ENCODE data around the gene GSDMA.

DNA sequence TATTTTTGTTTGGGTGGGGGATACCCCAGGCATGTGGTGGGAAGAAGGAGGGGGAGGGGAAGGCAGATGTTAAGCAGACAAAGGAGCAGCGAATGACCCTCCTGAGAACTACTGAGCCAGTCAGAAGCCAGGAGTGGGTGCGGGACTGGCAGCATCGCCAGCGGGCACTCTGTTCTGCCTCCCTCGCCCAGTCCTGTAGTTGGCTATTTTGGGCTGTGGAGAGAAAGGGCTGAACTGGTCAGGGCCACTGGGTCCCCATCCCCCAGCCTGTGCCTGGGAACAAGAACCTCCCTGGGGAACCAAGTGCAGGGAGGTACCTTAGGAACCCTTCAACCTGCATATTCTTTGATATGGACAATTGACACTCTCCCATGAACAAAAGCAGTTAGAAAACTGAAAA is 28.9 kb upstream of the GSDMA start:
- TF ChIP-seq, protein P1, sequence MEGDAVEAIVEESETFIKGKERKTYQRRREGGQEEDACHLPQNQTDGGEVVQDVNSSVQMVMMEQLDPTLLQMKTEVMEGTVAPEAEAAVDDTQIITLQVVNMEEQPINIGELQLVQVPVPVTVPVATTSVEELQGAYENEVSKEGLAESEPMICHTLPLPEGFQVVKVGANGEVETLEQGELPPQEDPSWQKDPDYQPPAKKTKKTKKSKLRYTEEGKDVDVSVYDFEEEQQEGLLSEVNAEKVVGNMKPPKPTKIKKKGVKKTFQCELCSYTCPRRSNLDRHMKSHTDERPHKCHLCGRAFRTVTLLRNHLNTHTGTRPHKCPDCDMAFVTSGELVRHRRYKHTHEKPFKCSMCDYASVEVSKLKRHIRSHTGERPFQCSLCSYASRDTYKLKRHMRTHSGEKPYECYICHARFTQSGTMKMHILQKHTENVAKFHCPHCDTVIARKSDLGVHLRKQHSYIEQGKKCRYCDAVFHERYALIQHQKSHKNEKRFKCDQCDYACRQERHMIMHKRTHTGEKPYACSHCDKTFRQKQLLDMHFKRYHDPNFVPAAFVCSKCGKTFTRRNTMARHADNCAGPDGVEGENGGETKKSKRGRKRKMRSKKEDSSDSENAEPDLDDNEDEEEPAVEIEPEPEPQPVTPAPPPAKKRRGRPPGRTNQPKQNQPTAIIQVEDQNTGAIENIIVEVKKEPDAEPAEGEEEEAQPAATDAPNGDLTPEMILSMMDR (conservative IDR thresholded peaks at IDR 0.05) = no peak
- TF ChIP-seq EZH2 (IDR thresholded peaks at IDR 0.05; ENCODE audit: low read depth) = no peak

All from PC-9 (cell line).